ENCODE data around the gene TFAP2E.

- TF ChIP-seq EP300 (IDR thresholded peaks at IDR 0.05) = no peak
- no peak for TF ChIP-seq POLR2A (IDR thresholded peaks at IDR 0.05)
Measured at GRCh38 chr1:35599411-35599810, 26.3 kb downstream of the TFAP2E start.

All from ovary (tissue), 1 donor.